GM23338 (cell line): ENCODE results near the gene PDSS2. TPM values are rescaled to one million over a fixed set of nuclear protein-coding genes. Genes with fewer than 3 reads are reported as not detected.

Source experiments
- ATAC-seq: fragments of 200-7000 bp; cut with Tn5 transposase; 3 replicates; pipeline ENCODE4 v1.9.1; 2020
- DNase-seq: peaks from one replicate; pipeline ENCODE4 v3.0.0-alpha.2; 2015; ENCODE audit warnings: low spot score
- H2AFZ ChIP-seq: fragments of 200-600 bp; sonication (generic); 2 replicates; pipeline ENCODE4 v1.8.0; 2016; ENCODE audit warnings: antibody characterized with exemption, mild to moderate bottlenecking, moderate library complexity
- H3F3A ChIP-seq: fragments of 200-600 bp; sonication (generic); replicated peaks from 2 replicates; pipeline ENCODE4 v1.8.0; 2017; ENCODE audit warnings: antibody characterized with exemption, mixed run types, low read depth
- H3K27ac ChIP-seq: fragments of 200-600 bp; sonication (generic); 2 replicates; pipeline ENCODE4 v1.6.1; 2016; ENCODE audit warnings: low read depth
- H3K27me3 ChIP-seq: fragments of 200-600 bp; sonication (generic); 2 replicates; pipeline ENCODE4 v1.8.0; 2016; ENCODE audit warnings: mild to moderate bottlenecking, mixed run types, moderate library complexity; ENCODE audit not compliant: insufficient read depth
- H3K36me3 ChIP-seq: fragments of 200-600 bp; sonication (generic); 2 replicates; pipeline ENCODE4 v1.8.0; 2016; ENCODE audit warnings: mild to moderate bottlenecking; ENCODE audit not compliant: insufficient read depth
- H3K4me1 ChIP-seq: fragments of 200-600 bp; sonication (generic); 2 replicates; pipeline ENCODE4 v1.8.0; 2016; ENCODE audit warnings: mild to moderate bottlenecking, moderate library complexity; ENCODE audit not compliant: insufficient read depth
- H3K4me2 ChIP-seq: fragments of 200-600 bp; sonication (generic); 2 replicates; pipeline ENCODE4 v1.7.1; 2017; ENCODE audit warnings: mixed run types
- H3K4me3 ChIP-seq: fragments of 200-600 bp; sonication (generic); 2 replicates; pipeline ENCODE4 v1.6.1; 2016; ENCODE audit warnings: mixed run types
- H3K79me2 ChIP-seq: fragments of 200-600 bp; sonication (generic); replicated peaks from 2 replicates; pipeline ENCODE4 v1.8.0; 2017; ENCODE audit warnings: mild to moderate bottlenecking; ENCODE audit not compliant: insufficient read depth
- H3K9me2 ChIP-seq: fragments of 200-600 bp; sonication (generic); 2 replicates; pipeline ENCODE4 v1.8.0; 2017; ENCODE audit not compliant: insufficient read depth
- H4K20me1 ChIP-seq: fragments of 200-600 bp; sonication (generic); replicated peaks from 2 replicates; pipeline ENCODE4 v1.8.0; 2017; ENCODE audit warnings: mild to moderate bottlenecking; ENCODE audit not compliant: insufficient read depth
- H3K27ac Mint-ChIP-seq: 2 replicates; pipeline ENCODE4 v1.8.0; 2020; ENCODE audit warnings: inconsistent platforms, mild to moderate bottlenecking, moderate library complexity, mixed read lengths
- H3K27me3 Mint-ChIP-seq: 3 replicates; pipeline ENCODE4 v1.8.0; 2022; ENCODE audit warnings: low read depth, mild to moderate bottlenecking, moderate library complexity, mixed read lengths, inconsistent platforms; ENCODE audit not compliant: insufficient read depth, poor library complexity
- H3K36me3 Mint-ChIP-seq: 3 replicates; pipeline ENCODE4 v1.8.0; 2021; ENCODE audit warnings: low read depth, mild to moderate bottlenecking, inconsistent platforms, moderate library complexity, mixed read lengths
- H3K4me1 Mint-ChIP-seq: 3 replicates; pipeline ENCODE4 v1.8.0; 2020; ENCODE audit warnings: mild to moderate bottlenecking, inconsistent platforms, mixed read lengths
- H3K4me3 Mint-ChIP-seq: 3 replicates; pipeline ENCODE4 v1.8.0; 2021; ENCODE audit warnings: moderate library complexity, mild to moderate bottlenecking, inconsistent platforms, mixed read lengths
- H3K9me3 Mint-ChIP-seq: 3 replicates; pipeline ENCODE4 v1.8.0; 2020; ENCODE audit warnings: moderate library complexity, mild to moderate bottlenecking, inconsistent platforms, mixed read lengths
- CTCF ChIP-seq, 2 experiments: fragments of 200-600 bp in 1 of 2; sonication (generic) in 1 of 2; conservative IDR thresholded peaks; 2 replicates each; pipeline versions ENCODE4 v1.5.1 to v1.6.1; 2016 to 2017; ENCODE audit warnings: antibody characterized with exemption in 2 of 2, low read depth in 2 of 2, mild to moderate bottlenecking in 2 of 2, moderate library complexity in 1 of 2
- ETS1 ChIP-seq: IDR thresholded peaks from 2 replicates; pipeline ENCODE4 v1.6.1; 2016; ENCODE audit warnings: antibody characterized with exemption
- JUNB ChIP-seq: IDR thresholded peaks from one replicate; pipeline ENCODE4 v1.6.1; 2016; ENCODE audit warnings: antibody characterized with exemption; ENCODE audit not compliant: unreplicated experiment
- NANOG ChIP-seq: IDR thresholded peaks from 2 replicates; pipeline ENCODE4 v1.6.1; 2016; ENCODE audit warnings: antibody characterized with exemption, borderline replicate concordance
- POLR2AphosphoS5 ChIP-seq: IDR thresholded peaks from 2 replicates; pipeline ENCODE4 v1.6.1; 2016; ENCODE audit warnings: antibody characterized with exemption, low read depth
- ZNF114 ChIP-seq: fragments of 250-450 bp; sonication (Bioruptor Pico); IDR thresholded peaks from 2 replicates; pipeline ENCODE4 v1.5.0; 2020; ENCODE audit warnings: mild to moderate bottlenecking, moderate library complexity
- ZNF331 ChIP-seq: fragments of 250-450 bp; sonication (Bioruptor Pico); IDR thresholded peaks from 2 replicates; pipeline ENCODE4 v1.5.0; 2020; ENCODE audit warnings: low read depth, mild to moderate bottlenecking, moderate library complexity
- ZNF462 ChIP-seq: fragments of 250-450 bp; sonication (Bioruptor Pico); IDR thresholded peaks from 2 replicates; pipeline ENCODE4 v1.5.0; 2020; ENCODE audit warnings: mild to moderate bottlenecking, moderate library complexity
- polyA plus RNA-seq: library from polyadenylated mRNA; unstranded; fragments of >200 nt; fragmentation: Nextera tagmentation; extraction: Ambion mirVana; gene quantifications from 2 replicates; pipeline ENCODE4 v1.2.1, GENCODE V29; 2016
- total RNA-seq: library from RNA; depleted of rRNA; stranded (reverse); fragments of >200 nt; shearing (Covaris generic); gene quantifications from 2 replicates; pipeline ENCODE4 v1.2.3, GENCODE V29; 2014

The PDSS2 gene
- total and polyA plus RNA-seq, 2 experiments from 2014 or later, result 7.3 to 16.7 TPM

- TF ChIP-seq ZNF462 (CRISPR knock-in tag), result no peak
- TF ChIP-seq ZNF114 (CRISPR knock-in tag), result no peak
These were observed 337.3 kb downstream of the PDSS2 start (continued) for GRCh38 chr6:107121964-107122495.

GRCh38 chr6:107121266-107121665, 338.1 kb downstream of the PDSS2 start:
- Histone ChIP-seq H3K4me2 (no peak overlapping the region), H3K36me3 (no peaks in the 10 kb centered on the region), H3K4me1 (peaks cover 16% of the 10 kb centered on the region), H3K27ac (no peak overlapping the region), H2AFZ (no peak overlapping the region), H3K27me3 (no peaks in the 10 kb centered on the region), H3K9me2 (no peaks in the 10 kb centered on the region), H3K4me3 (no peak overlapping the region), H4K20me1 (no peaks in the 10 kb centered on the region), H3K79me2 (no peaks in the 10 kb centered on the region), H3F3A (0 out of 2 replicates have a peak, but pooled peaks cover 5% of the 10 kb centered on the region)
- H3K27me3 Mint-ChIP-seq, result peaks cover 4% of the 10 kb centered on the region
- H3K4me1 Mint-ChIP-seq, result peaks cover 40% of the 10 kb centered on the region
- peak overlapping the region; percentile 47; the same call in 1 of the 2 replicates for H3K27ac Mint-ChIP-seq
- no peaks in the 10 kb centered on the region for H3K36me3 Mint-ChIP-seq
- no peak overlapping the region for H3K4me3 Mint-ChIP-seq
- no peak for DNase-seq
- no peak for ATAC-seq
- no peaks in the 10 kb centered on the region for H3K9me3 Mint-ChIP-seq
- no peak for TF ChIP-seq CTCF (conservative IDR thresholded peaks at IDR 0.05; ENCODE audit: low read depth in 2 of 2)
- TF ChIP-seq POLR2AphosphoS5, result no peak
- TF ChIP-seq ETS1, result no peak
- TF ChIP-seq JUNB, result no peak
- TF ChIP-seq ZNF114 (CRISPR knock-in tag), result no peak
- no peak for TF ChIP-seq ZNF331 (CRISPR knock-in tag)
- TF ChIP-seq NANOG, result no peak
